GM19468 (cell line): ENCODE results near the gene PRDX4.
A peak's percentile ranks its signal among the peaks of the same experiment; 100 is the strongest.
"Not testable (repeated sequence)": the region's sequence is repeated elsewhere in the genome, so short reads cannot be mapped to it uniquely, and the experiment has no call there.

Experiments
- ATAC-seq: cut with Tn5 transposase; IDR thresholded peaks from one replicate; pipeline ENCODE4 v1.9.1; 2021; ENCODE audit warnings: mild to moderate bottlenecking, moderate library complexity, moderate number of reproducible peaks; ENCODE audit not compliant: unreplicated experiment; ENCODE audit errors: extremely low read depth

Gene PRDX4

GRCh38 chrX:23667239-23668177 lies at the start of gene PRDX4:
Gene PRDX4, plus strand, starts transcription at chrX:23667493. Its CDS starts 78 bp downstream, at chrX:23667571.
- peak; percentile 44 for ATAC-seq

DNA sequence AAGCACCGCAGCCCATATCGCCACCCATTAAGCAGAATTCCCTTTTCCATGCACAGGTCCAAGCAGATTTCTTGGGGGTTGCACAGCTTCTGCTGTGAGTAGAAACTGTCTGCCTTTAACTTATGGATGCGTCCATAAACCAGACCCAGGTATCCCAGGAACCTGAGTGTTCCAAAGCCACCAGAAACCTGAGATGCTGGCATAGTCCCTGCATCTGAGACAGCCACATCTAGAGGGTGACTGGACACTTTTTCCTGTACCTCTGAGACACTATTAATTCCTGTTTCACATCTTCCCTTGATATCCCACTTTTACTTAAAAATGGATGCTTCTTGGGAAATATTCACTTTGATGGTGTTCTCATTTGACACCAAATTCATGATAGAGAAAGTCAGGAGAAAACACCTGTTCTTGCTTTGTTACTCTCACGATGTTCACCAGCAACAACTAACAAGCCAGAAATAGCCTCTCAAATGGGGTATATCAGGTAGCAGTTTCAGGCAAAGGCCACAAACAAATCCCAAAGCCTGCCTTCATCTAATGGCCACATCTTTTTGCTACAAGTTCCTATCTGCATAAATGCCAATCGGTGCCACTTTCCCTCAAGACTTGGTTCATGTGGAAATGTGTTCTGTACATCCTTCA lies 45.5 kb upstream of the PRDX4 start:
- ATAC-seq = no peak

- no peak for ATAC-seq
Measured at GRCh38 chrX:23623797-23624196, 43.5 kb upstream of the PRDX4 start.

- ATAC-seq = no peak
Measured at GRCh38 chrX:23626651-23627050, 40.6 kb upstream of the PRDX4 start.

- no peak for ATAC-seq
Measured at GRCh38 chrX:23628131-23628530, 39.2 kb upstream of the PRDX4 start.

DNA sequence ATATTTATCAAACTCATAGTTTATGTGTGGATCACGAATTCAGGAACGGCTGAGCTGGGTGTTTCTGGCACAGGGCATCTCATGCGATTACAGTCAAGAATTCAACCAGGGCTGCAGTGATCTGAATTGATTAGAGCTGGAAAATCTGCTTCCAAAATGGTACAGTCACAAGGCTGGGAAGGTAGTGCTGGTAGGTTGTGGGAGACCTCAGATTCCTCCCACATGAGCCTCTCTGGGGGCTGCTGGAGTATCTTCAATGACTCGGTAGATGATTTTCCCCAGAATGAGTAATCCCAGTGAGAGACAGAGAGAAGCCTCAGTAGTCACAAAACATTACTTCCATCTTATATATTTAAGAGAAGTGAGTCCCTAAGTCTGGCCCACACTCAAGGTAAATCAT lies 36.2 kb upstream of the PRDX4 start:
- no peak for ATAC-seq

DNA sequence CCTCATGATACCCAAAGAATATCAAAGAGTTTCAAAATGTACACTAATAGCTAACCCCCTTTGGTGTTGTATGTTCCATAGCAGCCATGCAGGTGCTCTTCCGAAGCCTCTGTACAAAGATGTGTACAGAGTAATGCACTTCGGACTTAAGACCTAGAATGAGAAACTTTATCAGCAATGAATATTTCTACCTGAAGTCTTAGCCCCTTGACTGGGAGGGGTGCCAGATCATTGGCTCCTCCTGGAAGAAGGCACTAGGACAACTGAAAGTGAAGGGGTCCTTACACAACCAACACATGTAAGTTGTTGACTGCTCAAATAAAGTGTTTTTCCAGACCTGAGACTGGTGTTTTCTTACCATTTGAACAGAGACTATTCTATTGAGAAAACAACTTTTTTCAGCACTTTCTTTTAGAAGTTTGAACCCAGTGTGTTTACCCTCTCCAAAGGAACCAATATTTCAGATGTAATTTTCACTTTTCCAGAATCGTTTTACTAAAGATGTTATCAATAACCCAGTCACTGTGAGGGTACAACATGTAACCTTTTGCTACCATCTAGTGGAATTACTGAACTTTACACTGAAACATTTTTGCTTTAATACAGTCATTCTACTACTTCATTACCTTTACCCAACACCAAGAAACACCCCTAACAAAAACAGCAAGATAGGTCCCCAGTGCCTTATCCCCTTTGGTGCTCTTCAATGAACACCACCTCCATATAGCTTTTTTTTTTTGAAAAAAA lies 33.3 kb upstream of the PRDX4 start:
- ATAC-seq = no peak

DNA sequence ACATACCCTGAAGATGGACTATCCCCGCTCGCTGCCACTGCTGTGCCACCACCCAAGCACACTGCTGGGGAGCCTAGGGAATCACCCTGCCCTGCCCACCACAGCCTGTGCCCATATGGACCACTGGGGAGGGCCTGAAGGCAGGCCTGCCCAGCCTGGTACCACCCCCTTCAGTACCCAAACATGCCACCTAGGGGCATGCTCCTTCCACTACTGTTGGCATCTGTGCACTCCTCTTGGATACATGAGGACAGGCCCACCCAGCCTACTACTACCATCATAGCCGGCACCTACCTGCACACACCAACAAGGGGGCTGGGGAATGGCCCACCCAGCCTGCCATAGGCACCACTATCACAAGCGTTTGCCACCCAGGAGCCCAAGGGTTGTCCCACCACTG lies 30.1 kb upstream of the PRDX4 start:
- no peak for ATAC-seq

DNA sequence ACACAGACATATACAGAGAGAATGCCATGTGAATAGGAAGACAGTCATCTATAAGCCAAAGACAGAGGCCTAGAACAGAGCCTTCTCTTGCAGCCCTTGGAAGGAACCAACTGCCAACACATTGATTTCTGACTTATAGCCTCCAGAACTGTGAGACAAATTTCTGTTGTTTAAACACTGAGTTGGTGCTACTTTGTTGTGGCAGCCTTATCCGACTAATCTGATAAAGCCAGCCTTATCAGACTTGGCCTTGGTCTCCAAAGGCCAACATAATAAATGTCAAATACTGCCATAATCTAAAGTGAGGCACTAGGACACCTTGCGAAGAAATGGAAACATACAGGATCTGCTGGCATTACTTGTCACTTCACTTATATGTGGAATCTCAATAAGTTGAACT lies 24.3 kb upstream of the PRDX4 start:
- ATAC-seq = no peak

GRCh38 chrX:23644744-23645143 lies 22.5 kb upstream of the PRDX4 start:
- ATAC-seq = no peak

GRCh38 chrX:23656091-23656490 lies 11.2 kb upstream of the PRDX4 start:
- no peak for ATAC-seq

DNA sequence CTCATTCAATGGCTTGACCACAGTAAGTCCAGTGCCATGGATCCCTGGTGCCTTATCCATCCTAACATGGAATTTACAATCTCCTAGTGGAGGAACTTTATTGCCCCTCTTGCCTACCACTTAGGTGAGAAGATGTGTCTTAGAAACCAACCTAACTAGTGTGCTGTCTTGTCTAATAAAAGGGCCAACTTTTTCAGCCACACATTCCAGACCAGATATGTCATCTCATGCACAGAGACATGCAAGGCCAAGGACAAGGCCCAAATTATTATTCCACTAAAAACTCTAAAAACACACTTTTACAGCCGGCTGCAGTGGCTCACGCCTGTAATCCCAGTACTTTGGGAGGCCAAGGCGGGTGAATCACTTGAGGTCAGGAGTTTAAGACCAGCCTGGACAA lies 10.6 kb upstream of the PRDX4 start:
- ATAC-seq = no peak

- no peak for ATAC-seq
Measured at GRCh38 chrX:23659339-23659738, 8.0 kb upstream of the PRDX4 start.

- ATAC-seq = not testable (repeated sequence)
Measured at GRCh38 chrX:23660083-23660765, 7.1 kb upstream of the PRDX4 start.

DNA sequence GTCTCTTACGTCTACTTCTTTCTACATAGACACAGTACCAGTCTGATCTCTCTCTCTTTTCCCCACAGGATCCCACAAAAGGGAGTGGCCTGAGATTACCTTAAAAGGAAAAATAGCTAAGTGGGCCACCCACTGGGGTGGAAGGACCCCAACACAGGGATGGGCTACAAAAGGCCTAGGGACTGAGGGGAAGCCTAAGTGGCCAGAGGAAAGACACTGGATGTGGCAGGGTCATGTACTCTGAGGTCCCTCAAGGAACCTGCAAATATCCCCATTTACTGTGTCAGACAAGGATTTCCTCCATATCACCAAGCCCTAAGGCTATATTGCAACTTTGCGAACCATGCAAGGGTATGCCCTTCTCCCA lies 6.5 kb upstream of the PRDX4 start:
- no peak for ATAC-seq

DNA sequence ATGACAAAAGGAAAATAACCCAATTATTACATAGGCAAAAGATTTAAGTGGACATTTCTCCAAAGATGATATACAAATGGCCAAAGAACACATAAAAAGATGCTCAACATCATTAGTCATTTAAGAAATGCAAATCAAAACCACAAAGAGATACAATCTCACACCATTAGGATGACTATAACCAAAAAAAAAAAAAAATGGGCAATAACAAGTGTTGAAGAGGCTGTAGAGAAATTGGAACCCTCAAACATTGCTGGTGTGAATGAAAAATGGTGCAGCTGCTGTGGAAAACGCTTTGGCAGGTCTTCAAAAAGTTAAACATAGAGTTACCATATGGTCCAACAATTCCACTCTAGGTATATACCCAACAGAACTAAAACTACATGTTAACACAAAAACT lies 5.6 kb upstream of the PRDX4 start:
- ATAC-seq = no peak

- no peak for ATAC-seq
Measured at GRCh38 chrX:23662187-23662586, 5.1 kb upstream of the PRDX4 start.

- peak; percentile 47 for ATAC-seq
Measured at GRCh38 chrX:23662853-23663252, 4.4 kb upstream of the PRDX4 start.

DNA sequence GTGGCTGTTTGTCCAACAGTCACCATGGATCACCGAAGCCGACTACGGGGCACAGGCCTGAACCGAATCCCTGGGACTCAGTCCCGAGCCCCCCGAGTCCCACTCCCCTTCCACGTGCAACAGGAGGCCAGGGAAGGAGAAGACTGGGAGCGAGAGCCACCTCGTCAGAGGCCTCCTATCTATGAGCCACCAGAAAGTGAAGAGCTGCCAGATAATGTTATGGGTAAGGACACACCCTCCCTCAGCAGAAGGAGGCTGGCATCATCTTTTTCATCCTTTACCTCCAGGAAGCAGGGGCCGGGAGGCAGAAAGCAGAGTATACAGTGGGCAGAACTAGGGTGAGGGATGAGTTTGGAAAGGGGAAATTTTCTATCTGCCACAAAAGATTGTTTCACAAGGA lies 2.8 kb upstream of the PRDX4 start:
- ATAC-seq = no peak

- no peak for ATAC-seq
Measured at GRCh38 chrX:23666282-23666681, 1.0 kb upstream of the PRDX4 start.
